ENCODE results near the gene ST3GAL4. TPM values are rescaled to one million over a fixed set of nuclear protein-coding genes. Genes with fewer than 3 reads are reported as not detected.

Gene ST3GAL4
- total and polyA plus RNA-seq, 10 of the 15 experiments (the other 5 are each of a cell fraction or from before 2014, with no cell fraction given), result 3.8 to 8.1 (median 6.5) TPM; not detected in 2

DNA sequence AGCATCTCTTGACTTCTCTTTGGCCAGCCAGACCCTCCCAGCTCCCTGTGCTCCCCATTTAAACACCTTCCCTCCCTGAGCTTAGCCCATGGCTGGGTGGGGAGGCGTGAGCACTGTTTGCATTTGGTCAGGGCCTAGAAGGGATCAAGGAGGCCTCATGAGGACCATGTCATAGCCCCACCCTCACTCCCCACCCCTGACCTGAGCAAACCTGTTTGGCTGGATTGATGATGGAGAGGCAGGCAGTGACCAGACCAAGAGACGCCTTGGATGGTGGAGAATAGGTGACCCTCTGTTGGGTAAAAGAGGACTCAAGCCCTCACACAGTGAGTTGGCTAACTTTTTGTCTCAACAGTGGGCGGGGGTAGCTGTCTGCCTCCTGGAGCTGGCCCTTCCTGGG, 49.9 kb downstream of the ST3GAL4 start:
- no peak for ATAC-seq
- Histone ChIP-seq H3K4me2 (ENCODE audit: control insufficient read depth, insufficient read depth) (no peak overlapping the region), H3K4me1 (ENCODE audit: control insufficient read depth, insufficient read depth, low read length) (peaks cover 3% of the 10 kb centered on the region; the same call in 1 of the 2 replicates), H3K79me2 (ENCODE audit: control insufficient read depth, insufficient read depth, low read length) (no peaks in the 10 kb centered on the region), H4K20me1 (ENCODE audit: control insufficient read depth, insufficient read depth) (no peaks in the 10 kb centered on the region; the same call in 1 of the 2 replicates), H3K9ac (ENCODE audit: control insufficient read depth, insufficient read depth, low read length) (no peak overlapping the region), H3K36me3 (ENCODE audit: control insufficient read depth in 2 of 2, insufficient read depth in 2 of 2, low read length in 1 of 2) (no peaks in the 10 kb centered on the region), H3K9me3 (replicated peaks; ENCODE audit: control insufficient read depth, insufficient read depth, low read length) (no peaks in the 10 kb centered on the region; the same call in 2 of the 3 replicates), H2AFZ (ENCODE audit: control insufficient read depth, low read depth, low read length) (no peak overlapping the region), H3K27ac (ENCODE audit: control insufficient read depth, insufficient read depth) (no peak overlapping the region), H3K4me3 (no peak overlapping the region), H3K27me3 (replicated peaks in 1 of 2; ENCODE audit: control insufficient read depth in 2 of 2, insufficient read depth in 2 of 2, low read length in 1 of 2) (no peaks in the 10 kb centered on the region)
- no peak for TF ChIP-seq ESRRA (IDR thresholded peaks at IDR 0.05; ENCODE audit: low read length)
- TF ChIP-seq BHLHE40 (IDR thresholded peaks at IDR 0.05; ENCODE audit: borderline replicate concordance in 1 of 2, low read depth in 2 of 2, low read length in 1 of 2), result no peak
- no peak for TF ChIP-seq KDM1A (IDR thresholded peaks at IDR 0.05; ENCODE audit: borderline replicate concordance)
- no peak for TF ChIP-seq CEBPB (IDR thresholded peaks at IDR 0.05; ENCODE audit: borderline replicate concordance in 1 of 2, low read depth in 2 of 2, low read length in 2 of 2)
- no peak for TF ChIP-seq SPI1 (IDR thresholded peaks at IDR 0.05; ENCODE audit: borderline replicate concordance, insufficient read depth, low read depth, low read length)
- no peak for TF ChIP-seq SREBF2 (IDR thresholded peaks at IDR 0.05; ENCODE audit: low read length)
- TF ChIP-seq GABPA (IDR thresholded peaks at IDR 0.05; ENCODE audit: low read depth), result no peak
- no peak for DNase-seq (ENCODE audit: low read depth, low spot score)
- no TSS peak for BruUV-seq (replicated peaks)
- ChIA-PET RAD21 (ENCODE audit: unreplicated experiment) (no interaction called here), SMC1A (ENCODE audit: uncharacterized antibody, unreplicated experiment) (no interaction called here), POLR2A (no interaction called here), CTCF (no interaction called here)
- 15% methylated on average over 3 of the region's 3 CpGs for WGBS (ENCODE audit: insufficient coverage, insufficient replicate concordance, low lambda C conversion rate, missing lambda C conversion rate)
- in situ Hi-C loops (cut with MboI), result no loop called here
- intact Hi-C loops (cut with micrococcal nuclease; ENCODE audit: unreplicated experiment), result no loop called here
- no peak for FAIRE-seq

DNA sequence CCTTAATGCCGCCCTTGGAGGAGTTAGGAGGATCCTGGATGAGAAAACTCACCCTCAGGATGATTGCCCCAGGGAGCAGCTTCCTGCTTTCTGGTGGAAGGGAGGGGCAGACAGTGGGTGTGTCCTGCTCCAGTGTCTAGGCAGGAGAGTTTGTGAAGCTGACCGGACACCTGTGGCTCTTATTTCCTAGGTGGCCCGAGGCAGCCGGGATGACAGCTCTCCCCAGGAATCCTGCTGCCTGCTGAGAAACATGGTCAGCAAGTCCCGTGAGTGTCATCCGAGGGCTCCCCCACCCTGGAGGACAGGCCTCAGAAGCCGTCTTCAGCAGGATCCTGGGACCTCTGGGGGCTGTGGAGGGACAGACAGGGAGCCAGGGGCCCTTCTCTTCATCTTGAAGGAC, 50.4 kb downstream of the ST3GAL4 start:
- intact Hi-C loops (cut with micrococcal nuclease; ENCODE audit: unreplicated experiment), result no loop called here
- SMC1A ChIA-PET (ENCODE audit: uncharacterized antibody, unreplicated experiment), result no interaction called here
- no peaks in the 10 kb centered on the region for H3K9me3 ChIP-seq (replicated peaks; ENCODE audit: control insufficient read depth, insufficient read depth, low read length)
- RAD21 ChIA-PET (ENCODE audit: unreplicated experiment), result no interaction called here
- WGBS (ENCODE audit: insufficient coverage, insufficient replicate concordance, low lambda C conversion rate, missing lambda C conversion rate), result 75% methylated on average over 7 of the region's 7 CpGs
- no peak overlapping the region for H3K4me2 ChIP-seq (ENCODE audit: control insufficient read depth, insufficient read depth)
- H4K20me1 ChIP-seq (ENCODE audit: control insufficient read depth, insufficient read depth), result no peaks in the 10 kb centered on the region; the same call in 1 of the 2 replicates
- no TSS peak for BruUV-seq (replicated peaks)
- no peak overlapping the region for H3K27ac ChIP-seq (ENCODE audit: control insufficient read depth, insufficient read depth)
- H2AFZ ChIP-seq (ENCODE audit: control insufficient read depth, low read depth, low read length), result no peak overlapping the region
- no peaks in the 10 kb centered on the region for H3K36me3 ChIP-seq (ENCODE audit: control insufficient read depth in 2 of 2, insufficient read depth in 2 of 2, low read length in 1 of 2)
- ATAC-seq (no peak), FAIRE-seq (no peak), DNase-seq (ENCODE audit: low read depth, low spot score) (no peak)
- H3K4me1 ChIP-seq (ENCODE audit: control insufficient read depth, insufficient read depth, low read length), result peaks cover 3% of the 10 kb centered on the region; the same call in 1 of the 2 replicates
- POLR2A ChIA-PET, result no interaction called here
- no peaks in the 10 kb centered on the region for H3K79me2 ChIP-seq (ENCODE audit: control insufficient read depth, insufficient read depth, low read length)
- in situ Hi-C loops (cut with MboI), result no loop called here
- no peak overlapping the region for H3K4me3 ChIP-seq
- H3K9ac ChIP-seq (ENCODE audit: control insufficient read depth, insufficient read depth, low read length), result no peak overlapping the region
- CTCF ChIA-PET, result no interaction called here
- no peaks in the 10 kb centered on the region for H3K27me3 ChIP-seq (replicated peaks in 1 of 2; ENCODE audit: control insufficient read depth in 2 of 2, insufficient read depth in 2 of 2, low read length in 1 of 2)
- TF ChIP-seq CEBPB (IDR thresholded peaks at IDR 0.05; ENCODE audit: borderline replicate concordance in 1 of 2, low read depth in 2 of 2, low read length in 2 of 2), result no peak
- TF ChIP-seq, protein P1, sequence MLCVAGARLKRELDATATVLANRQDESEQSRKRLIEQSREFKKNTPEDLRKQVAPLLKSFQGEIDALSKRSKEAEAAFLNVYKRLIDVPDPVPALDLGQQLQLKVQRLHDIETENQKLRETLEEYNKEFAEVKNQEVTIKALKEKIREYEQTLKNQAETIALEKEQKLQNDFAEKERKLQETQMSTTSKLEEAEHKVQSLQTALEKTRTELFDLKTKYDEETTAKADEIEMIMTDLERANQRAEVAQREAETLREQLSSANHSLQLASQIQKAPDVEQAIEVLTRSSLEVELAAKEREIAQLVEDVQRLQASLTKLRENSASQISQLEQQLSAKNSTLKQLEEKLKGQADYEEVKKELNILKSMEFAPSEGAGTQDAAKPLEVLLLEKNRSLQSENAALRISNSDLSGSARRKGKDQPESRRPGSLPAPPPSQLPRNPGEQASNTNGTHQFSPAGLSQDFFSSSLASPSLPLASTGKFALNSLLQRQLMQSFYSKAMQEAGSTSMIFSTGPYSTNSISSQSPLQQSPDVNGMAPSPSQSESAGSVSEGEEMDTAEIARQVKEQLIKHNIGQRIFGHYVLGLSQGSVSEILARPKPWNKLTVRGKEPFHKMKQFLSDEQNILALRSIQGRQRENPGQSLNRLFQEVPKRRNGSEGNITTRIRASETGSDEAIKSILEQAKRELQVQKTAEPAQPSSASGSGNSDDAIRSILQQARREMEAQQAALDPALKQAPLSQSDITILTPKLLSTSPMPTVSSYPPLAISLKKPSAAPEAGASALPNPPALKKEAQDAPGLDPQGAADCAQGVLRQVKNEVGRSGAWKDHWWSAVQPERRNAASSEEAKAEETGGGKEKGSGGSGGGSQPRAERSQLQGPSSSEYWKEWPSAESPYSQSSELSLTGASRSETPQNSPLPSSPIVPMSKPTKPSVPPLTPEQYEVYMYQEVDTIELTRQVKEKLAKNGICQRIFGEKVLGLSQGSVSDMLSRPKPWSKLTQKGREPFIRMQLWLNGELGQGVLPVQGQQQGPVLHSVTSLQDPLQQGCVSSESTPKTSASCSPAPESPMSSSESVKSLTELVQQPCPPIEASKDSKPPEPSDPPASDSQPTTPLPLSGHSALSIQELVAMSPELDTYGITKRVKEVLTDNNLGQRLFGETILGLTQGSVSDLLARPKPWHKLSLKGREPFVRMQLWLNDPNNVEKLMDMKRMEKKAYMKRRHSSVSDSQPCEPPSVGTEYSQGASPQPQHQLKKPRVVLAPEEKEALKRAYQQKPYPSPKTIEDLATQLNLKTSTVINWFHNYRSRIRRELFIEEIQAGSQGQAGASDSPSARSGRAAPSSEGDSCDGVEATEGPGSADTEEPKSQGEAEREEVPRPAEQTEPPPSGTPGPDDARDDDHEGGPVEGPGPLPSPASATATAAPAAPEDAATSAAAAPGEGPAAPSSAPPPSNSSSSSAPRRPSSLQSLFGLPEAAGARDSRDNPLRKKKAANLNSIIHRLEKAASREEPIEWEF (IDR thresholded peaks at IDR 0.05; ENCODE audit: insufficient replicate concordance, low read depth, low read length), result no peak
- no peak for TF ChIP-seq POLR2AphosphoS2 (IDR thresholded peaks at IDR 0.05; ENCODE audit: low read depth, low read length)
- no peak for TF ChIP-seq ATF3 (IDR thresholded peaks at IDR 0.05; ENCODE audit: borderline replicate concordance, extremely low read depth, low read depth, low read length)

All from GM12878 (cell line).